Mesenchymal stem cell (in vitro differentiated cells and primary cell): ENCODE measurements around the gene ATOX1.

Experiments
- DNase-seq: peaks from one replicate; pipeline ENCODE4 v3.0.0-alpha.2; 2013
- H2AFZ ChIP-seq: one replicate; pipeline ENCODE4 v1.6.1; 2013; ENCODE audit warnings: low read depth, mild to moderate bottlenecking, control low read depth, inconsistent platforms, low read length, moderate library complexity
- H2AK5ac ChIP-seq: 2 replicates; pipeline ENCODE4 v1.6.1; 2013; ENCODE audit warnings: low read length, moderate library complexity, mild to moderate bottlenecking, inconsistent platforms; ENCODE audit not compliant: severe bottlenecking
- H2BK120ac ChIP-seq: one replicate; pipeline ENCODE4 v1.6.1; 2013; ENCODE audit warnings: low read depth, mild to moderate bottlenecking, inconsistent platforms, low read length, moderate library complexity
- H2BK12ac ChIP-seq, 2 experiments: one replicate each; pipeline ENCODE4 v1.6.1; 2013; ENCODE audit warnings: inconsistent platforms in 2 of 2, low read length in 2 of 2, mild to moderate bottlenecking in 2 of 2, moderate library complexity in 2 of 2, control low read depth in 1 of 2
- H2BK15ac ChIP-seq: one replicate; pipeline ENCODE4 v1.6.1; 2013; ENCODE audit warnings: mild to moderate bottlenecking, low read depth, inconsistent platforms; ENCODE audit not compliant: poor library complexity, severe bottlenecking
- H2BK5ac ChIP-seq: 2 replicates; pipeline ENCODE4 v1.6.1; 2013; ENCODE audit warnings: low read depth, mild to moderate bottlenecking, low read length, control low read depth, inconsistent platforms; ENCODE audit not compliant: poor library complexity, severe bottlenecking
- H3K14ac ChIP-seq, 2 experiments: one replicate each; pipeline ENCODE4 v1.6.1; 2013; ENCODE audit warnings: inconsistent platforms in 2 of 2, low read length in 2 of 2, control low read depth in 1 of 2, mild to moderate bottlenecking in 1 of 2, moderate library complexity in 1 of 2
- H3K18ac ChIP-seq, 2 experiments: one replicate each; pipeline ENCODE4 v1.6.1; 2013; ENCODE audit warnings: inconsistent platforms in 2 of 2, low read length in 2 of 2, control low read depth in 1 of 2, low read depth in 1 of 2, mild to moderate bottlenecking in 1 of 2
- H3K23ac ChIP-seq, 2 experiments: one replicate each; pipeline ENCODE4 v1.6.1; 2013; ENCODE audit warnings: inconsistent platforms in 2 of 2, low read length in 2 of 2, mild to moderate bottlenecking in 2 of 2, moderate library complexity in 2 of 2, control low read depth in 1 of 2
- H3K27ac ChIP-seq: 2 replicates; pipeline ENCODE4 v1.5.1; 2013; ENCODE audit warnings: mild to moderate bottlenecking, moderate library complexity, low read length, control low read depth, inconsistent platforms; ENCODE audit not compliant: poor library complexity, severe bottlenecking
- H3K27me3 ChIP-seq, 2 experiments: 2 replicates each; pipeline versions ENCODE4 v1.6.1 to v1.7.0; 2013; ENCODE audit warnings: low read length in 2 of 2, mild to moderate bottlenecking in 2 of 2, moderate library complexity in 2 of 2, control low read depth in 1 of 2, inconsistent platforms in 1 of 2; ENCODE audit not compliant: control insufficient read depth in 1 of 2, insufficient read depth in 1 of 2
- H3K36me3 ChIP-seq, 2 experiments: 2 replicates each; pipeline versions ENCODE4 v1.6.1 to v1.7.0; 2013; ENCODE audit warnings: low read length in 2 of 2, control low read depth in 1 of 2, inconsistent platforms in 1 of 2, low read depth in 1 of 2, mild to moderate bottlenecking in 1 of 2; ENCODE audit not compliant: insufficient read depth in 2 of 2, control insufficient read depth in 1 of 2
- H3K4ac ChIP-seq, 2 experiments: one replicate each; pipeline ENCODE4 v1.6.1; 2013; ENCODE audit warnings: inconsistent platforms in 2 of 2, low read length in 2 of 2, mild to moderate bottlenecking in 2 of 2, moderate library complexity in 2 of 2, control low read depth in 1 of 2, low read depth in 1 of 2
- H3K4me1 ChIP-seq: 2 replicates; pipeline ENCODE4 v1.6.1; 2013; ENCODE audit warnings: low read depth, low read length, control low read depth; ENCODE audit not compliant: control insufficient read depth, insufficient read depth
- H3K4me2 ChIP-seq: 2 replicates; pipeline ENCODE4 v1.6.1; 2013; ENCODE audit warnings: low read length, mild to moderate bottlenecking, inconsistent platforms; ENCODE audit not compliant: poor library complexity, severe bottlenecking
- H3K4me3 ChIP-seq, 2 experiments: 2 replicates each; pipeline versions ENCODE4 v1.5.1 to v1.7.0; 2013; ENCODE audit warnings: low read length in 2 of 2, mild to moderate bottlenecking in 2 of 2, control low read depth in 1 of 2, low read depth in 1 of 2; ENCODE audit not compliant: insufficient read depth in 1 of 2
- H3K79me1 ChIP-seq: replicated peaks from 2 replicates; pipeline ENCODE4 v1.6.1; 2013; ENCODE audit warnings: mild to moderate bottlenecking, control low read depth, low read length, inconsistent platforms; ENCODE audit not compliant: poor library complexity, severe bottlenecking
- H3K9ac ChIP-seq: 2 replicates; pipeline ENCODE4 v1.7.0; 2013; ENCODE audit warnings: mild to moderate bottlenecking, low read length, moderate library complexity
- H3K9me3 ChIP-seq: 2 replicates; pipeline ENCODE4 v1.7.0; 2013; ENCODE audit warnings: mild to moderate bottlenecking, low read length; ENCODE audit not compliant: control insufficient read depth
- H4K8ac ChIP-seq: one replicate; pipeline ENCODE4 v1.6.1; 2013; ENCODE audit warnings: inconsistent platforms, mild to moderate bottlenecking, low read length, moderate library complexity
- H4K91ac ChIP-seq: one replicate; pipeline ENCODE4 v1.6.1; 2013; ENCODE audit warnings: mild to moderate bottlenecking, low read length, inconsistent platforms
- WGBS: methylation state at CpG from one replicate; pipeline ENCODE4 v1.1.7; 2013; ENCODE audit warnings: mixed read lengths; 5-methylcytosine and 5-hydroxymethylcytosine counted together

The ATOX1 gene

DNA sequence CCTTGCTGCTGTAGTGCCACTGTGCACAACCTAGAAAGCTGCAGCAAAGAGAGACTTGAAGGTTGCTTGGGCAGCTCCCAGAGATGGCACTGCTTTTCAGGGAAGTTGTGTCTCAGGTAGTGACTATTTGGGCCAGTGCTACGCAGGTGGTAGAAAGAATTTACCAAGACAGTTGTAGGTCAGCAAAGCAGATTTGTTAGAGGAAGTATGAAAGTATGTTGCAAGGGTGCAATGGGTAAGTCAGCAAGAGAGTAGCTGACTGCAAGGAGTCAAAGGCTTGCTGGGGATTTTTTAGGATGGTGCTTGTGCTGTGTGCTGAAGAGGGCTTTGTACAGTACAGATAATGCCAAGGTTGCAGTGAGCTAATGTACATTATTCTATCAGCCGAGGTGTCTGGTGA is 38.2 kb downstream of the ATOX1 start:
- no peak overlapping the region for H3K4ac ChIP-seq
- no peaks in the 10 kb centered on the region for H3K9me3 ChIP-seq
- no peak overlapping the region for H2BK120ac ChIP-seq
- no peak overlapping the region for H2AK5ac ChIP-seq
- no peak overlapping the region for H3K14ac ChIP-seq
- H2BK15ac ChIP-seq: no peak overlapping the region
- H3K27ac ChIP-seq: no peak overlapping the region
- no peak overlapping the region for H3K4me3 ChIP-seq
- no peak overlapping the region for H4K91ac ChIP-seq
- no peak overlapping the region for H3K18ac ChIP-seq
- H3K4me1 ChIP-seq: no peaks in the 10 kb centered on the region
- no peak overlapping the region for H2AFZ ChIP-seq
- H3K36me3 ChIP-seq: no peaks in the 10 kb centered on the region
- H3K9ac ChIP-seq: peak overlapping the region; percentile 36
- H3K4me2 ChIP-seq: no peak overlapping the region
- H4K8ac ChIP-seq: no peak overlapping the region
- no peak overlapping the region for H2BK5ac ChIP-seq
- no peak for DNase-seq
- H3K79me1 ChIP-seq: no peaks in the 10 kb centered on the region
- 93% methylated on average over 2 of the region's 2 CpGs for WGBS
- H2BK12ac ChIP-seq: no peak overlapping the region
- H3K23ac ChIP-seq: no peak overlapping the region
- no peaks in the 10 kb centered on the region for H3K27me3 ChIP-seq

DNA sequence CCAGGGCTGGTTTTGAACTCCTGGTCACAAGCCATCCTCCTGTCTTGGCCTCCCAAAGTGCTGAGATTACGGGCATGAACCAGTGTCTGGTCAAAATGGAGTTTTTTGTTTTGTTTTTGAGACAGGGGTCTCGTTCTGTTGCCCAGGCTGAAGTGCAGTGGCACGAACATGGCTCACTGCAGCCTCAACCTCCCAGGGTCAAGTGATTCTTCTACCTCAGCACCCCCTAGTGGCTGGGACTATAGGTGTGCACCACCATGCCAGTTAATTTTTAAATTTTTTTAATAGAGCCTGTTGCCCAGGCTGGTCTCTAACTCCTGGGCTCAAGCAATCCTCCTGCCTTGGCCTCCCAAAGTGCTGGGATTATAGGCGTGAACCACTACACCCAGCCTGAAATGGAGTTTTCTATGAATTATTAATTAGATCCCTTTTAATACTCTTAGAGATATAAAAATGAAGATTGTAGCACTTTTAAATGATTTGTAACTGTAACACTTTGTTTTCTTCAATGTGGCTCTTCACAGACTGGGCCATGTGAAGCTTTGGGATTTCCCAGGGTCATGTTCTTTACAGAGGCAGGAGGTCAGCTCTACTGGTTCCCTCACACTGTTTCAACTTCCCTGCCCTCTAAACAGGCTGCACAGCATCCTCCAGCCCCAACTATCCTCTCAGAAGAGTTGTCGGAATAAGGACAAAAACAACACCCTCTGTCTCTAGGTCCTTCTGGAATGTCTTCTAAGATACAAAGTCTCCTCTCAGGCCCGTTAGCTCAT is 39.0 kb downstream of the ATOX1 start:
- Histone ChIP-seq H3K4ac (no peak overlapping the region), H3K4me2 (no peak overlapping the region), H4K91ac (no peak overlapping the region), H3K9ac (peak overlapping the region; percentile 64), H3K27ac (no peak overlapping the region), H3K79me1 (no peaks in the 10 kb centered on the region), H2BK15ac (no peak overlapping the region), H3K14ac (no peak overlapping the region), H3K36me3 (no peaks in the 10 kb centered on the region), H3K4me3 (no peak overlapping the region), H3K9me3 (no peaks in the 10 kb centered on the region), H2AFZ (no peak overlapping the region), H2BK5ac (no peak overlapping the region), H2BK12ac (no peak overlapping the region), H4K8ac (peak overlapping the region; percentile 47), H3K23ac (no peak overlapping the region), H2AK5ac (no peak overlapping the region), H3K27me3 (no peaks in the 10 kb centered on the region), H3K4me1 (no peaks in the 10 kb centered on the region), H3K18ac (peak overlapping the region in 1 of 2 experiments; percentile 29), H2BK120ac (no peak overlapping the region)
- no peak for DNase-seq
- 78% methylated on average over 5 of the region's 6 CpGs for WGBS

DNA sequence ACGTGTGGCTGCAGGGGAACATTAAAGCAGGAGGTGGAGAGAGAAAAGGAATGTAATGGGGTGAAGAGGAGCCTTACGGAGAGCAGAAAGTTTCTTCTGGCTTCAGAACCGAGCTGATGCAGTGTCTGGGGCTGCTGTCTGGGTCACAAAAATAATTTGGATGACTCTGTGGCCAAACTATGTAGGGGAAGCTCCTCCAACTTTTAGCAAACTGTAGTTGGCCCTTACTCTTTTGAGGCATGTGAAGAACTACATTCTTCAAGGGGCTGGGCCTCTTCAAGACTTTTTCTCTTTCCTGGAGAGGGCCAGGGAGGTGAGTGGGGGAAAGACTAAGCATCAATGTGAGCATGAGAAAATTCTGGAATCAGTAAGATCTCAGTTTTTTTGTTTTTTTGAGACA is 39.8 kb downstream of the ATOX1 start:
- H3K9ac ChIP-seq: peak overlapping the region; percentile 64

DNA sequence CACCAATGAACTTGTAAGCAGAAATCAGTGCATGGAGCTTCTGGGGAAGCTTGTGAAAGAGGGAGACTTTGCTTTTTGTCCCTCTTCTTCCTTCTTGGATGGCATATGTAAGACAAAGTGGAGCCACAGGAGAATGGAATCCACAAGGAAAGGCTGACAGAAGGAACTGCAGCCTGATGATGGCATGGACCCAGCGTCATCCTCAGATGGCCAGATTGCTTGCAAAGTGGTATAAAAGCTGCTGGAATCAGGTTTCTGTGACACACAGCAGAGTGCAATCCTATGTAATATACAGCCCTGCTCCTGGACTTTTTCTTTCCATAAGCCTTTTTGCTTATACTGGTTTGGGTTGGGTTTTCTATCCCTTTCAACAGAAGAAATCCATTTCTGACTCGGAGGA is 40.3 kb downstream of the ATOX1 start:
- WGBS: 67% methylated on average over 1 of the region's 2 CpGs
- Histone ChIP-seq H2AK5ac (no peak overlapping the region), H3K14ac (no peak overlapping the region), H2BK15ac (no peak overlapping the region), H3K27ac (no peak overlapping the region), H3K79me1 (no peaks in the 10 kb centered on the region), H2AFZ (no peak overlapping the region), H2BK120ac (no peak overlapping the region), H3K4me3 (peak overlapping the region in 1 of 2 experiments; percentile 52), H2BK5ac (no peak overlapping the region), H3K4ac (peak overlapping the region in 1 of 2 experiments; percentile 11), H3K23ac (no peak overlapping the region), H3K27me3 (no peaks in the 10 kb centered on the region), H4K8ac (no peak overlapping the region), H3K9me3 (no peaks in the 10 kb centered on the region), H3K18ac (no peak overlapping the region), H3K4me2 (no peak overlapping the region), H3K9ac (peak overlapping the region; percentile 64), H3K4me1 (no peaks in the 10 kb centered on the region), H4K91ac (no peak overlapping the region), H2BK12ac (peak overlapping the region in 1 of 2 experiments; percentile 66), H3K36me3 (no peaks in the 10 kb centered on the region)
- DNase-seq: peak; percentile 55

More for the DNA sequence above, 39.8 kb downstream of the ATOX1 start:
- H3K4me2 ChIP-seq: no peak overlapping the region
- 61% methylated on average over 3 of the region's 3 CpGs for WGBS
- no peak overlapping the region for H4K8ac ChIP-seq
- peak overlapping the region in 1 of 2 experiments; percentile 55 for H2BK12ac ChIP-seq
- H3K27me3 ChIP-seq: no peaks in the 10 kb centered on the region
- no peaks in the 10 kb centered on the region for H3K36me3 ChIP-seq
- H2BK120ac ChIP-seq: no peak overlapping the region
- no peaks in the 10 kb centered on the region for H3K79me1 ChIP-seq
- H2AK5ac ChIP-seq: no peak overlapping the region
- H2BK15ac ChIP-seq: no peak overlapping the region
- no peak overlapping the region for H3K27ac ChIP-seq
- H3K23ac ChIP-seq: no peak overlapping the region
- no peak overlapping the region for H3K18ac ChIP-seq
- no peak for DNase-seq
- peak overlapping the region in 1 of 2 experiments; percentile 52 for H3K4me3 ChIP-seq
- no peak overlapping the region for H3K14ac ChIP-seq
- no peak overlapping the region for H2BK5ac ChIP-seq
- H4K91ac ChIP-seq: no peak overlapping the region
- no peaks in the 10 kb centered on the region for H3K9me3 ChIP-seq
- peak overlapping the region in 1 of 2 experiments; percentile 12 for H3K4ac ChIP-seq
- H3K4me1 ChIP-seq: no peaks in the 10 kb centered on the region
- no peak overlapping the region for H2AFZ ChIP-seq
